ENCODE results near the gene CNTF. TPM values are rescaled to one million over a fixed set of nuclear protein-coding genes. Genes with fewer than 3 reads are reported as not detected.

The CNTF gene
- 1.5 and 2.0 TPM in 2 replicates for total RNA-seq

GRCh38 chr11:58622344-58622743 lies at the start of gene CNTF:
Gene CNTF (plus strand): TSS chr11:58622665. CDS start chr11:58622753, 88 bp downstream.

GRCh38 chr11:58575377-58576020 lies 47.0 kb upstream of the CNTF start, which contains the start of gene LPXN:
Gene LPXN (minus strand): TSS chr11:58575856. CDS start chr11:58575772, 84 bp downstream.

GRCh38 chr11:58578635-58579191 lies 43.8 kb upstream of the CNTF start, which contains the start of gene ZFP91:
Gene ZFP91 (plus strand): TSS chr11:58579063. CDS start chr11:58579282, 219 bp downstream.

Other genes starting within 250 kb of the CNTF start
- not detected in 2 replicates for gene OR5B3, start 215.8 kb upstream of the CNTF start, total RNA-seq
- gene OR5B2, start 194.5 kb upstream of the CNTF start, total RNA-seq, result not detected in 2 replicates
- gene OR5B12, start 180.4 kb upstream of the CNTF start, total RNA-seq, result not detected in 2 replicates
- gene OR5B21, start 114.6 kb upstream of the CNTF start, total RNA-seq, result not detected in 2 replicates
- 7.9 and 12.7 TPM in 2 replicates for gene LPXN, start 46.8 kb upstream of the CNTF start, total RNA-seq
- gene ZFP91, start 43.6 kb upstream of the CNTF start, total RNA-seq, result 32.3 and 54.4 TPM in 2 replicates
- gene GLYAT, start 109.3 kb downstream of the CNTF start, total RNA-seq, result not detected in 2 replicates
- 1.7 and 5.5 TPM in 2 replicates for gene GLYATL2, start 222.0 kb downstream of the CNTF start, total RNA-seq

Measured in smooth muscle cell of trachea (primary cell).